MCF 10A (cell line): Measurements from ENCODE around the gene SHC3. TPM values are rescaled to one million over a fixed set of nuclear protein-coding genes. Genes with fewer than 3 reads are reported as not detected.

Experiments used
- BruUV-seq: library from RNA; stranded (reverse); fragments of 400-500 nt; replicated peaks from 2 replicates; lab custom pipeline; 2021; lab: Mats Ljungman, UMichigan
- CTCF ChIA-PET: fragments of 300-600 bp; sonication (Branson Sonifier 250); formaldehyde crosslinking; extraction: SDS; loops from one replicate; lab custom pipeline; 2021; ENCODE audit warnings: antibody characterized with exemption, inconsistent platforms; lab: Yijun Ruan, JAX
- POLR2A ChIA-PET: fragments of 300-600, 350-650 bp; sonication (Branson Sonifier 250); formaldehyde crosslinking; extraction: SDS; loops from one replicate; lab custom pipeline; 2020; ENCODE audit warnings: antibody characterized with exemption, inconsistent platforms; lab: Yijun Ruan, JAX
- DNase-seq: peaks from one replicate; pipeline ENCODE4 v3.0.0-alpha.2; 2018; ENCODE audit not compliant: unreplicated experiment
- H3K27ac Mint-ChIP-seq: one replicate; pipeline ENCODE4 v1.8.0; 2022; ENCODE audit warnings: mild to moderate bottlenecking, low read depth, mixed read lengths; ENCODE audit not compliant: unreplicated experiment
- H3K27me3 Mint-ChIP-seq: one replicate; pipeline ENCODE4 v1.8.0; 2022; ENCODE audit warnings: mixed read lengths; ENCODE audit not compliant: insufficient read depth, unreplicated experiment
- H3K36me3 Mint-ChIP-seq: one replicate; pipeline ENCODE4 v1.8.0; 2022; ENCODE audit warnings: mild to moderate bottlenecking, moderate library complexity, mixed read lengths; ENCODE audit not compliant: insufficient read depth, unreplicated experiment
- H3K4me1 Mint-ChIP-seq: one replicate; pipeline ENCODE4 v1.8.0; 2022; ENCODE audit warnings: mixed read lengths; ENCODE audit not compliant: insufficient read depth, unreplicated experiment
- H3K4me3 Mint-ChIP-seq: one replicate; pipeline ENCODE4 v1.8.0; 2022; ENCODE audit warnings: mild to moderate bottlenecking, moderate library complexity, mixed read lengths; ENCODE audit not compliant: unreplicated experiment
- H3K9me3 Mint-ChIP-seq: one replicate; pipeline ENCODE4 v1.8.0; 2022; ENCODE audit warnings: mixed read lengths; ENCODE audit not compliant: unreplicated experiment
- intact Hi-C: fragments of 100-400 bp; cut with micrococcal nuclease; formaldehyde crosslinking; loops from 2 replicates; pipeline ENCODE4 v1.14.1; 2022
- total RNA-seq: library from RNA; stranded (reverse); gene quantifications from 2 replicates; pipeline ENCODE4 v1.2.3, GENCODE V29; 2022
- TF ChIP-seq, protein P1 (sequence below): fragments of 200-600 bp; IDR thresholded peaks from one replicate; pipeline ENCODE4 v1.8.0; 2022; ENCODE audit warnings: antibody characterized with exemption, mild to moderate bottlenecking; ENCODE audit not compliant: unreplicated experiment

SHC3 gene
- total RNA-seq, 1 experiment from 2014 or later, result 0.02 TPM

DNA sequence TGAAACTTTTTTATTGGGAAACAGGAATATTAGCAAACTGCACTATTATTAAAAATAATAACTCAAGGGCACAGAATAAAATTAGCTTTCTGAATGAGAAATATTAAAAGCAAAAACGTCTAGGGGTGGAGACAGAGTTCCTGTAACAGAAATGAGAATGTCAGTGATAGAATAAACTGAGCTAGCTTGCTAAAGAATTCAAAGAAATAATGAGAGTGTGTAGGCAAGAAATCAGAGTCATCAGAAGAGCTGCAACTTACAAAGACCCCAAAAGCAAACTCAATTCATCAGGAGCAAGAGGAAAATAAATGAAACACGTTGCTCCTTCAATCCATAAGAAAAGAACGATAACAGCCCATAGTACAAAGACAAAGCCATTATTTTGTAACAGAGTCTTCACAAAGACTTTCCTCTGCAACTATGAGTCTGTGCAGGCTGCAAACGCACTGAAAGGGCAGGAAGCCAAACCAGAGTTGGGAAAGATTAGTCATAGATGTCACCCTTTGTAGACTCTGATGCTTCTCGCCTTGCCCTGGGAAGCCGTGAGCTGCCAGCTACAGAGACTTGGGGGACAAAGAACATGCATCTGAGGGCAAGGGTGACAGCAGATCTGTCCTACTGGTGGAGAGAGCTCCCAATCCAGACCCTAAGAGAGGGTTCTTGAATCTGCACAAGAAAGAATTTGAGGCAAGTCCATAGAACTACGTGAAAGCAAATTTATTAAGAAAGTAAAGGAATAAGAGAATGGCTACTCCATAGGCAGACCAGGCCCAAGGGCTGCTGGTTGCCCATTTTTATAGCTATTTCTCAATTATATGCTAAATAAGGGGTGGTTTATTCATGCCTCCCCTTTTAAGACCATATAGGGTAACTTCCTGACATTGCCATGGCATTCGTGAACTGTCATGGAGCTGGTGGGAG lies 40.8 kb downstream of the SHC3 start:
- H3K4me1 Mint-ChIP-seq, result peaks cover 15% of the 10 kb centered on the region
- no TSS peak for BruUV-seq
- H3K27me3 Mint-ChIP-seq, result no peaks in the 10 kb centered on the region
- DNase-seq, result peak; percentile 95
- intact Hi-C loops, result no loop called here
- no peak overlapping the region for H3K27ac Mint-ChIP-seq
- ChIA-PET POLR2A (interaction anchor here (1.2 kb wide), 1 partner anchor 13 kb away, joined by 4 read pairs; no protein-coding TSS in a partner anchor), CTCF (interaction anchor here (0.6 to 1.1 kb wide), 4 partner anchors 11 to 1194 kb away, joined by 3 to 4 read pairs (median 4); no protein-coding TSS in a partner anchor)
- TF ChIP-seq, protein P1, sequence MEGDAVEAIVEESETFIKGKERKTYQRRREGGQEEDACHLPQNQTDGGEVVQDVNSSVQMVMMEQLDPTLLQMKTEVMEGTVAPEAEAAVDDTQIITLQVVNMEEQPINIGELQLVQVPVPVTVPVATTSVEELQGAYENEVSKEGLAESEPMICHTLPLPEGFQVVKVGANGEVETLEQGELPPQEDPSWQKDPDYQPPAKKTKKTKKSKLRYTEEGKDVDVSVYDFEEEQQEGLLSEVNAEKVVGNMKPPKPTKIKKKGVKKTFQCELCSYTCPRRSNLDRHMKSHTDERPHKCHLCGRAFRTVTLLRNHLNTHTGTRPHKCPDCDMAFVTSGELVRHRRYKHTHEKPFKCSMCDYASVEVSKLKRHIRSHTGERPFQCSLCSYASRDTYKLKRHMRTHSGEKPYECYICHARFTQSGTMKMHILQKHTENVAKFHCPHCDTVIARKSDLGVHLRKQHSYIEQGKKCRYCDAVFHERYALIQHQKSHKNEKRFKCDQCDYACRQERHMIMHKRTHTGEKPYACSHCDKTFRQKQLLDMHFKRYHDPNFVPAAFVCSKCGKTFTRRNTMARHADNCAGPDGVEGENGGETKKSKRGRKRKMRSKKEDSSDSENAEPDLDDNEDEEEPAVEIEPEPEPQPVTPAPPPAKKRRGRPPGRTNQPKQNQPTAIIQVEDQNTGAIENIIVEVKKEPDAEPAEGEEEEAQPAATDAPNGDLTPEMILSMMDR, result no peak
- no peaks in the 10 kb centered on the region for H3K36me3 Mint-ChIP-seq
- H3K9me3 Mint-ChIP-seq, result no peaks in the 10 kb centered on the region
- H3K4me3 Mint-ChIP-seq, result no peak overlapping the region

DNA sequence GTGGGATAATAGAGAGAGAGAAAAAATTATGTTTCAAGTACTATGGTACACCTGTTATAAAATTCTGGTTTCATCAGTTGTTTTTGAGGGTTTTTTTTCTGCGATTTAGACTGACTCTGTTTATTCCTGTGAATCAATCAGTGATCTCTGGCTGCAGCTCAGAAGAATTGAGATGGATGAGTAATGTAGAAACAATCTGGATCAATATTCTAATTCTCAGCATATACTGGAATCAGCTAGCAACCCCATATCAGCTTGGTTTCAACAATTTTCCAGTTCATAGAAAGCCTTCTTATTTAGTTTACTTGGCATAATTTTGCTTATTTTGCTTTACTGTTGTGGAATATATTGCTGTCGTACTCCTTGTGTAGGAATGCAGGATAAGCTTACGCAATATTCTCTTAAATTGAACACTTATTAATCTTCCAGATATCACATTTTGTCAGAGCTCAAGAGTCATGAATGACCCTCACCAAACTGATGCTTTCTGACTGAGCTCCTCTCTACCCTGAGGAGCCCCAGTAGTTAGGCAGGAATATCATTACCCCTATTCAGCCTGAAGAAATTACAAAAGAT lies 42.9 kb downstream of the SHC3 start:
- ChIA-PET POLR2A (no interaction called here), CTCF (interaction anchor here (0.6 to 0.7 kb wide), 3 partner anchors 10 to 720 kb away, joined by 3 to 4 read pairs (median 3); no protein-coding TSS in a partner anchor)
- DNase-seq, result no peak
- BruUV-seq, result no TSS peak
- H3K9me3 Mint-ChIP-seq, result no peaks in the 10 kb centered on the region
- H3K4me1 Mint-ChIP-seq, result peaks cover 15% of the 10 kb centered on the region
- H3K27ac Mint-ChIP-seq, result no peak overlapping the region
- H3K27me3 Mint-ChIP-seq, result peaks cover 8% of the 10 kb centered on the region
- no peaks in the 10 kb centered on the region for H3K36me3 Mint-ChIP-seq
- H3K4me3 Mint-ChIP-seq, result no peak overlapping the region
- intact Hi-C loops, result no loop called here
- TF ChIP-seq, protein P1, result no peak

DNA sequence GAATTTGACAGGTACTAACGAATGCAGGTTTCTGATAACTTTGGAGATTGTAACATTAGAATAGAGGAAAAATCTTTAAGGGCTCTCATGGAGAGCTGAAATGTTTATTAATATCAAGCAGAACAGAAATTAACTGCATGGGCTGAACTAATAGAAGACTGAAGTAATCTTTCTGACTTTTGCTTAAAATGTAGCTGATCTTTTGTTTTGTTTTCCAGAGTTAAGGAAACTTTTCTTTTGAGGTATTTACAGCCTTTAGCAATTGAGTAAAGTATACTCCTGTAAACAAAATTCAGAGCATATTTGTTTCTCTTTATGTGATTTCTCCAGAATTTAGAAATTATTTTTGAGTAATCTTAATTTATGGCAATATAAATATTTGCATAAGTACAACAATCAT lies 43.9 kb downstream of the SHC3 start:
- Mint-ChIP-seq H3K9me3 (no peaks in the 10 kb centered on the region), H3K27ac (no peak overlapping the region), H3K4me1 (peaks cover 15% of the 10 kb centered on the region), H3K4me3 (no peak overlapping the region), H3K27me3 (peaks cover 18% of the 10 kb centered on the region), H3K36me3 (no peaks in the 10 kb centered on the region)
- DNase-seq, result no peak
- no TSS peak for BruUV-seq
- TF ChIP-seq, protein P1, result no peak
- ChIA-PET CTCF (no interaction called here), POLR2A (no interaction called here)
- intact Hi-C loops, result no loop called here

DNA sequence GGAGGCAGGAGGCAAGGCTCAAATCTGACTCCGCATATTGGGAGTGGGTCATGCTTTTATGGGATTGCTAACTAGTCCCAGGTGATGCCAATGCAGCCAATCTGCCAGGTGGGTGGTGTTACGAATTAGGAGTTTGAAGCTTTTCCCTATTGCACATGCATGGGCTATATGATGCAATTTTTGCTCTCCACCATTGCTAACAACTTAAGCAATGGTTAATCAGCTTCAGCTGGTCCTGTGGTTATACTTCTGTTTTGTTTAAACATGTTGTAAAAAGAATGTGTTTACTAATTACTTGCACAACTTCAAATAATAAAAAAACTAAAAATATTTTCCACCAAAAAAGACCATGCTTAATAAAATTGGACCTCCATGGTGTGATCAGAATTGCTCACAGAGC lies 55.7 kb downstream of the SHC3 start:
- H3K4me3 Mint-ChIP-seq, result no peak overlapping the region
- no peaks in the 10 kb centered on the region for H3K4me1 Mint-ChIP-seq
- intact Hi-C loops, result no loop called here
- CTCF ChIA-PET, result no interaction called here
- peaks cover 8% of the 10 kb centered on the region for H3K9me3 Mint-ChIP-seq
- TF ChIP-seq, protein P1, result no peak
- no peaks in the 10 kb centered on the region for H3K27me3 Mint-ChIP-seq
- peak; percentile 18 for DNase-seq
- POLR2A ChIA-PET, result no interaction called here
- no peak overlapping the region for H3K27ac Mint-ChIP-seq
- H3K36me3 Mint-ChIP-seq, result no peaks in the 10 kb centered on the region
- BruUV-seq, result no TSS peak
